ENCODE results near the gene RNF214. TPM values are rescaled to one million over a fixed set of nuclear protein-coding genes. Genes with fewer than 3 reads are reported as not detected.

RNF214 gene
- total and polyA plus RNA-seq, 2 of the 13 experiments (the other 11 are each of a cell fraction or from before 2014, with no cell fraction given) = 10.7 to 12.6 TPM

GRCh38 chr11:117239295-117239694, 6.8 kb downstream of the RNF214 start:
- no peaks in the 10 kb centered on the region for H3K79me2 ChIP-seq (ENCODE audit: insufficient read depth, low read length)
- H3K4me3 ChIP-seq (replicated peaks in 1 of 3; ENCODE audit: insufficient read depth in 1 of 3, low read depth in 2 of 3, low read length in 3 of 3) = no peak overlapping the region
- ATAC-seq = no peak
- H3K27me3 ChIP-seq (ENCODE audit: control insufficient read depth in 1 of 2, insufficient read depth in 2 of 2, low read length in 2 of 2) = no peaks in the 10 kb centered on the region
- no peak overlapping the region for H3K27ac ChIP-seq (ENCODE audit: extremely low read length, insufficient read depth, low read length)
- WGBS (ENCODE audit: low lambda C conversion rate) = 93% methylated on average over 6 of the region's 6 CpGs
- H3K4me1 ChIP-seq (ENCODE audit: insufficient read depth, low read length) = peaks cover under 1% of the 10 kb centered on the region; the same call in 1 of the 2 replicates
- no TSS peak for BruUV-seq (replicated peaks)
- DNase-seq (ENCODE audit: low spot score) = no peak
- peaks cover 8 to 30% of the 10 kb centered on the region in 2 experiments; a peak in 4 of 5 replicates for H3K36me3 ChIP-seq (replicated peaks in 1 of 2; ENCODE audit: control insufficient read depth in 1 of 2, insufficient read depth in 2 of 2, low read length in 2 of 2)
- FAIRE-seq = no peak
- ChIA-PET POLR2A (no interaction called here), CTCF (ENCODE audit: low intra/inter-chr PET ratio, low total read pairs) (no interaction called here)
- no peaks in the 10 kb centered on the region for H3K9me3 ChIP-seq (ENCODE audit: low read length)
- no peaks in the 10 kb centered on the region for H4K20me1 ChIP-seq (ENCODE audit: insufficient read depth, low read length)
- H2AFZ ChIP-seq (ENCODE audit: low read length) = no peak overlapping the region
- intact Hi-C loops (cut with micrococcal nuclease; ENCODE audit: unreplicated experiment) (no loop called here), in situ Hi-C loops (cut with HindIII; ENCODE audit: extremely low pct_ligation_motif_present, low pct_unique_long_range_greater_than_20kb) (no loop called here)
- TF ChIP-seq XRCC5 (optimal IDR thresholded peaks at IDR 0.05; ENCODE audit: low read length) (no peak), KLF15 (CRISPR knock-in tag; IDR thresholded peaks at IDR 0.05; ENCODE audit: borderline replicate concordance) (no peak), TRIM24 (CRISPR knock-in tag; IDR thresholded peaks at IDR 0.05) (no peak), GATAD2A (CRISPR knock-in tag; IDR thresholded peaks at IDR 0.05) (no peak), SIN3B (IDR thresholded peaks at IDR 0.05; ENCODE audit: low read length) (no peak), ZNF773 (CRISPR knock-in tag; IDR thresholded peaks at IDR 0.05; ENCODE audit: borderline replicate concordance) (no peak), ZNF678 (CRISPR knock-in tag; IDR thresholded peaks at IDR 0.05) (no peak), HDAC6 (IDR thresholded peaks at IDR 0.05; ENCODE audit: low read depth, low read length) (no peak), ZNF12 (CRISPR knock-in tag; IDR thresholded peaks at IDR 0.05) (no peak), ZNF441 (CRISPR knock-in tag; IDR thresholded peaks at IDR 0.05; ENCODE audit: borderline replicate concordance) (no peak), ZNF275 (CRISPR knock-in tag; IDR thresholded peaks at IDR 0.05; ENCODE audit: borderline replicate concordance) (no peak), BRD4 (CRISPR knock-in tag; IDR thresholded peaks at IDR 0.05) (no peak), HNRNPH1 (optimal IDR thresholded peaks at IDR 0.05; ENCODE audit: low read depth, low read length) (no peak), SAP130 (CRISPR knock-in tag; IDR thresholded peaks at IDR 0.05; ENCODE audit: low read depth) (no peak), ZNF567 (CRISPR knock-in tag; IDR thresholded peaks at IDR 0.05; ENCODE audit: borderline replicate concordance) (no peak), RCOR2 (CRISPR knock-in tag; IDR thresholded peaks at IDR 0.05) (no peak), NKX3-1 (CRISPR knock-in tag; IDR thresholded peaks at IDR 0.05) (no peak), ZNF34 (CRISPR knock-in tag; IDR thresholded peaks at IDR 0.05; ENCODE audit: borderline replicate concordance) (no peak), E2F5 (CRISPR knock-in tag; conservative IDR thresholded peaks at IDR 0.05) (no peak)
- H3K9ac ChIP-seq (ENCODE audit: insufficient read depth, low read depth, low read length) = no peak overlapping the region
- no peak overlapping the region for H3K4me2 ChIP-seq (ENCODE audit: low read depth, low read length)

Measured in HepG2 (cell line).